ENCODE results near the gene KRTAP20-4.

Gene KRTAP20-4

GRCh38 chr21:30590297-30590696, 30.1 kb upstream of the KRTAP20-4 start, which contains the start of gene KRTAP22-2:
Gene KRTAP22-2, minus strand, starts transcription at chr21:30590397.
- no peak for TF ChIP-seq CTCF (IDR thresholded peaks at IDR 0.05)
- H3K27ac ChIP-seq: no peak within 1 kb of the TSS
- intact Hi-C loops (cut with DNase I; ENCODE audit: low total_unique reads): no loop called here
- no peaks in the 10 kb centered on the region for H3K36me3 ChIP-seq
- DNase-seq: no peak
- no peaks in the 10 kb centered on the region for H3K9me3 ChIP-seq
- H3K4me3 ChIP-seq: no peak within 1 kb of the TSS
- no peaks in the 10 kb centered on the region for H3K27me3 ChIP-seq
- no peaks in the 10 kb centered on the region for H3K4me1 ChIP-seq

GRCh38 chr21:30592140-30592539, 28.3 kb upstream of the KRTAP20-4 start, which contains the start of gene KRTAP6-3:
Gene KRTAP6-3, plus strand, starts transcription at chr21:30592440. Its CDS starts 6 bp downstream, at chr21:30592446.
- no peak within 1 kb of the TSS for H3K27ac ChIP-seq
- DNase-seq: no peak

GRCh38 chr21:30598802-30599201, 21.6 kb upstream of the KRTAP20-4 start, which contains the start of gene KRTAP6-2:
Gene KRTAP6-2, minus strand, starts transcription at chr21:30598902. Its CDS starts 28 bp downstream, at chr21:30598874.
- no peaks in the 10 kb centered on the region for H3K27me3 ChIP-seq
- no peaks in the 10 kb centered on the region for H3K4me1 ChIP-seq
- H3K4me3 ChIP-seq: no peak within 1 kb of the TSS
- no peaks in the 10 kb centered on the region for H3K36me3 ChIP-seq
- H3K27ac ChIP-seq: no peak within 1 kb of the TSS
- DNase-seq: no peak
- TF ChIP-seq CTCF (IDR thresholded peaks at IDR 0.05): no peak
- no peaks in the 10 kb centered on the region for H3K9me3 ChIP-seq
- intact Hi-C loops (cut with DNase I; ENCODE audit: low total_unique reads): no loop called here

More at GRCh38 chr21:30592140-30592539, 28.3 kb upstream of the KRTAP20-4 start, which contains the start of gene KRTAP6-3:
- H3K27me3 ChIP-seq: no peaks in the 10 kb centered on the region
- H3K9me3 ChIP-seq: no peaks in the 10 kb centered on the region
- no peaks in the 10 kb centered on the region for H3K4me1 ChIP-seq
- intact Hi-C loops (cut with DNase I; ENCODE audit: low total_unique reads): no loop called here
- no peak within 1 kb of the TSS for H3K4me3 ChIP-seq
- H3K36me3 ChIP-seq: no peaks in the 10 kb centered on the region
- TF ChIP-seq CTCF (IDR thresholded peaks at IDR 0.05): no peak

- no peaks in the 10 kb centered on the region for H3K36me3 ChIP-seq
- H3K4me1 ChIP-seq: no peaks in the 10 kb centered on the region
- no peak within 1 kb of the TSS for H3K27ac ChIP-seq
- intact Hi-C loops (cut with DNase I; ENCODE audit: low total_unique reads): no loop called here
- DNase-seq: no peak
- no peaks in the 10 kb centered on the region for H3K9me3 ChIP-seq
- H3K27me3 ChIP-seq: no peaks in the 10 kb centered on the region
- H3K4me3 ChIP-seq: no peak within 1 kb of the TSS
- TF ChIP-seq CTCF (IDR thresholded peaks at IDR 0.05): no peak
Measured at GRCh38 chr21:30600787-30601186, 19.6 kb upstream of the KRTAP20-4 start, which contains the start of gene KRTAP22-1. Gene KRTAP22-1, plus strand, starts transcription at chr21:30601087.

GRCh38 chr21:30605968-30606367, 14.5 kb upstream of the KRTAP20-4 start:
- H3K36me3 ChIP-seq: no peaks in the 10 kb centered on the region
- H3K4me1 ChIP-seq: no peaks in the 10 kb centered on the region
- H3K27ac ChIP-seq: no peak overlapping the region
- no peak for TF ChIP-seq CTCF (IDR thresholded peaks at IDR 0.05)
- intact Hi-C loops (cut with DNase I; ENCODE audit: low total_unique reads): no loop called here
- no peaks in the 10 kb centered on the region for H3K27me3 ChIP-seq
- no peaks in the 10 kb centered on the region for H3K9me3 ChIP-seq
- H3K4me3 ChIP-seq: no peak overlapping the region
- DNase-seq: no peak

- Histone ChIP-seq H3K36me3 (no peaks in the 10 kb centered on the region), H3K4me1 (no peaks in the 10 kb centered on the region), H3K27me3 (no peaks in the 10 kb centered on the region), H3K4me3 (no peak overlapping the region), H3K27ac (no peak overlapping the region), H3K9me3 (no peaks in the 10 kb centered on the region)
- no peak for DNase-seq
- intact Hi-C loops (cut with DNase I; ENCODE audit: low total_unique reads): no loop called here
- TF ChIP-seq CTCF (IDR thresholded peaks at IDR 0.05): no peak
Measured at GRCh38 chr21:30612132-30612531, 8.3 kb upstream of the KRTAP20-4 start.
